ENCODE data around the gene FAM210B. TPM values are rescaled to one million over a fixed set of nuclear protein-coding genes. Genes with fewer than 3 reads are reported as not detected.

Gene FAM210B
- total and polyA plus RNA-seq, 10 of the 15 experiments (the other 5 are each of a cell fraction or from before 2014, with no cell fraction given): 0.13 to 1.4 (median 0.68) TPM

DNA sequence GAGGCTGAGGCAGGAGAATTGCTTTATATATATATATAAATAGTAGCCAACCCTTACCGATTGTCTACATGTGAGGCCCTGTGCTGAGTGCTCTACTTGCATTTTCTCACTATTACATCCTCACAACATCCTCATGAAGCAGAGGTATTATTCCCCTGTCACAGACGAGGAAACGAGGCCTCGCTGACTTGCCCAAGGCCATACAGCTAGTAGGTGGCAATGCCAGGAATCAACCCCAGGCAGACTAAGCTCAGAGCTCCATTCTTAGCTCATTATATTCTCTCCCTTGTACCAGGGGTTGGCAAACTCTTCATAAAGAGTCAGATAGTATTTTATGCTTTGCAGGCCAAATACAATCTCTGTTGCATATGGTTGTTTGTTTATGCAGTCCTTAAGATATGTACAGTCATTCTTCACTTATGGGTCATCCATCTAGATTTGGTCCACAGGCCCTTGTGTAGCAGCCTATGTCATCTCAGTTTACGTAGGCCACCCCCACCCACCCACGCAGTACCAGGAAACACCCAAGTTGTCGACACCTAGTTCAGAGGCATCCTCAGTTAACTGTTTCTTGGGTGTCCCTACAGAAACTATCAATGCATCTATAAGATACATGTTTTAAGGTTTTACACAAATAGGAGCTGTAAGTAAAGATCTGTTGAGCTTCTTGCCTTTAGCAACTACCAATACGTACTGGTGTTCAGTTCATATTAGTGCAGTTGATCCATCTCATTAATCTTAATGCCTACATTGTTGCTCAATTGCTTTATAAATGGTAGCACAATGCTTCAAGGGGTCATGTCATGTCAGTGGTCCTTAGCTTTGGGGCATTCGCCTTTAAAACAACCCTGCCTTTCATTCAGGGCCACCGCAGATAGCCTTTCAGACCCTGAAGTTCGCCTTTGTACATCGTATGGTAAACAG, 56.3 kb downstream of the FAM210B start:
- H3K36me3 ChIP-seq (ENCODE audit: control insufficient read depth in 2 of 2, insufficient read depth in 2 of 2, low read length in 1 of 2): no peaks in the 10 kb centered on the region
- H3K79me2 ChIP-seq (ENCODE audit: control insufficient read depth, insufficient read depth, low read length): no peaks in the 10 kb centered on the region
- ChIA-PET POLR2A (no interaction called here), CTCF (no interaction called here), RAD21 (ENCODE audit: unreplicated experiment) (interaction anchor here (1.2 kb wide), 1 partner anchor 17 kb away, joined by 3 read pairs; no protein-coding TSS in a partner anchor), SMC1A (ENCODE audit: uncharacterized antibody, unreplicated experiment) (interaction anchor here (1.0 to 1.4 kb wide), 3 partner anchors 9 to 61 kb away, joined by 3 to 5 read pairs (median 3); no protein-coding TSS in a partner anchor)
- no peak for FAIRE-seq
- no peak for ATAC-seq
- BruUV-seq (replicated peaks): no TSS peak
- intact Hi-C loops (cut with micrococcal nuclease; ENCODE audit: unreplicated experiment) (no loop called here), in situ Hi-C loops (cut with MboI) (no loop called here)
- H3K27ac ChIP-seq (ENCODE audit: control insufficient read depth, insufficient read depth): no peak overlapping the region
- no peak overlapping the region for H3K4me2 ChIP-seq (ENCODE audit: control insufficient read depth, insufficient read depth)
- no peak overlapping the region for H3K9ac ChIP-seq (ENCODE audit: control insufficient read depth, insufficient read depth, low read length)
- peaks cover 6% of the 10 kb centered on the region; the same call in 1 of the 2 replicates for H3K4me1 ChIP-seq (ENCODE audit: control insufficient read depth, insufficient read depth, low read length)
- no peak for DNase-seq (ENCODE audit: low read depth, low spot score)
- H3K9me3 ChIP-seq (replicated peaks; ENCODE audit: control insufficient read depth, insufficient read depth, low read length): no peaks in the 10 kb centered on the region
- H2AFZ ChIP-seq (ENCODE audit: control insufficient read depth, low read depth, low read length): no peak overlapping the region
- H4K20me1 ChIP-seq (ENCODE audit: control insufficient read depth, insufficient read depth): no peaks in the 10 kb centered on the region
- TF ChIP-seq E2F8 (IDR thresholded peaks at IDR 0.05; ENCODE audit: low read depth, partially characterized antibody): no peak
- no peak for TF ChIP-seq SUPT20H (IDR thresholded peaks at IDR 0.05; ENCODE audit: borderline replicate concordance, control insufficient read depth, low read depth, low read length)
- TF ChIP-seq HDAC2 (IDR thresholded peaks at IDR 0.05): no peak
- H3K27me3 ChIP-seq (replicated peaks in 1 of 2; ENCODE audit: control insufficient read depth in 2 of 2, insufficient read depth in 2 of 2, low read length in 1 of 2): no peaks in the 10 kb centered on the region
- WGBS (ENCODE audit: insufficient coverage, insufficient replicate concordance, low lambda C conversion rate, missing lambda C conversion rate): 90% methylated on average over 12 of the region's 12 CpGs
- H3K4me3 ChIP-seq: no peak overlapping the region
